OCI-LY1 (cell line): ENCODE results near the gene NAV1.

Source experiments
- H2AFZ ChIP-seq: fragments of 200-600 bp; sonication (generic), shearing (Covaris generic); 2 replicates; pipeline ENCODE4 v1.6.0; 2014; ENCODE audit warnings: antibody characterized with exemption, mild to moderate bottlenecking, low read length
- H3F3A ChIP-seq: fragments of 200-600 bp; sonication (generic), shearing (Covaris generic); 2 replicates; pipeline ENCODE4 v1.6.0; 2014; ENCODE audit warnings: mild to moderate bottlenecking, antibody characterized with exemption, low read length, moderate library complexity; ENCODE audit not compliant: insufficient read depth
- H3K27ac ChIP-seq: fragments of 200-600 bp; sonication (generic); 2 replicates; pipeline ENCODE4 v1.5.1; 2014; ENCODE audit warnings: low read length, mixed run types, mild to moderate bottlenecking, low read depth; ENCODE audit not compliant: poor library complexity, severe bottlenecking
- H3K27me3 ChIP-seq: fragments of 200-600 bp; sonication (generic); 2 replicates; pipeline ENCODE4 v1.6.0; 2014; ENCODE audit warnings: antibody characterized with exemption, mild to moderate bottlenecking, low read length, moderate library complexity; ENCODE audit not compliant: insufficient read depth
- H3K36me3 ChIP-seq: fragments of 200-600 bp; sonication (generic); 2 replicates; pipeline ENCODE4 v1.6.1; 2014; ENCODE audit warnings: mild to moderate bottlenecking, antibody characterized with exemption, low read length, moderate library complexity, mixed read lengths; ENCODE audit not compliant: insufficient read depth
- H3K4me1 ChIP-seq: fragments of 200-600 bp; sonication (generic); 2 replicates; pipeline ENCODE4 v1.5.1; 2014; ENCODE audit warnings: mild to moderate bottlenecking, low read length, moderate library complexity; ENCODE audit not compliant: insufficient read depth, severe bottlenecking
- H3K4me2 ChIP-seq: fragments of 200-600 bp; sonication (generic), shearing (Covaris generic); 2 replicates; pipeline ENCODE4 v1.6.1; 2014; ENCODE audit warnings: low read length
- H3K4me3 ChIP-seq: fragments of 200-600 bp; sonication (generic); 2 replicates; pipeline ENCODE4 v1.5.1; 2014; ENCODE audit warnings: low read length, low read depth, mild to moderate bottlenecking, mixed read lengths; ENCODE audit not compliant: poor library complexity, severe bottlenecking
- H3K79me2 ChIP-seq: fragments of 200-600 bp; shearing (Covaris generic); 2 replicates; pipeline ENCODE4 v1.6.1; 2016; ENCODE audit warnings: mixed run types, low read length, mixed read lengths; ENCODE audit not compliant: insufficient read depth
- H3K9ac ChIP-seq: fragments of 200-600 bp; sonication (generic), shearing (Covaris generic); 2 replicates; pipeline ENCODE4 v1.6.1; 2014; ENCODE audit warnings: mild to moderate bottlenecking, low read length, mixed read lengths
- H3K9me2 ChIP-seq: fragments of 200-600 bp; sonication (generic), shearing (Covaris generic); 2 replicates; pipeline ENCODE4 v1.6.1; 2014; ENCODE audit warnings: low read depth, mild to moderate bottlenecking, low read length, mixed read lengths
- H3K9me3 ChIP-seq: fragments of 200-600 bp; shearing (Covaris generic); 2 replicates; pipeline ENCODE4 v1.6.1; 2014; ENCODE audit warnings: low read length, mixed read lengths
- H4K20me1 ChIP-seq: fragments of 200-600 bp; sonication (generic), shearing (Covaris generic); 2 replicates; pipeline ENCODE4 v1.6.0; 2016; ENCODE audit warnings: mild to moderate bottlenecking, low read length; ENCODE audit not compliant: insufficient read depth
- EZH2 ChIP-seq: fragments of 200-600 bp; sonication (generic), shearing (Covaris generic); IDR thresholded peaks from 2 replicates; pipeline ENCODE4 v1.8.0; 2017; ENCODE audit warnings: borderline replicate concordance, mixed run types, mild to moderate bottlenecking, antibody characterized with exemption, low read length, moderate library complexity, mixed read lengths
- TF ChIP-seq, protein P1 (sequence below): fragments of 200-600 bp; sonication (generic), shearing (Covaris generic); IDR thresholded peaks from 2 replicates; pipeline ENCODE4 v1.5.1; 2017; ENCODE audit warnings: mild to moderate bottlenecking, antibody characterized with exemption, low read length, moderate library complexity, mixed read lengths

Gene NAV1

DNA sequence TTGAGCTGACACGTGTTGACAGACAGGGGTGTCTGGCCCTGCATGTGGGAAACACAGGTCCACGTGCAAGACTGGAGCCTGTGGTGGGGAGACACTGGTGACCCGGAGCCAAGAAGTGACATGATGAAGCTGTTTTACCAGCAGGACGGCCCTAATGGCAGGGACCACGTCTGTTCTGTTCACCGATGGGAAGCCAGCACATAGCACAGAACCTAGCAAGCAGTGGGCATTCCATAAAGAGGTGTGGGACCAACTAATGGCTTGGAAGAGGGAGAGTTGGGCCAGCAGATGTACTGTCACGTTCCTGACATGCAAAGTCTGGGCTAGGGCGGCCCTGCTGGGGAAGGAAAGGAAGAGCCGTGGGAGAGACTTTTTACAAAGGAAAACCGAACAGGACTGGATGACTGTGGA is 15.3 kb downstream of the NAV1 start:
- H3K27me3 ChIP-seq: 0 out of 2 replicates have a peak, but pooled peaks cover 5% of the 10 kb centered on the region
- no peak overlapping the region for H3K4me2 ChIP-seq
- H3K9me2 ChIP-seq: no peaks in the 10 kb centered on the region
- TF ChIP-seq, protein P1, sequence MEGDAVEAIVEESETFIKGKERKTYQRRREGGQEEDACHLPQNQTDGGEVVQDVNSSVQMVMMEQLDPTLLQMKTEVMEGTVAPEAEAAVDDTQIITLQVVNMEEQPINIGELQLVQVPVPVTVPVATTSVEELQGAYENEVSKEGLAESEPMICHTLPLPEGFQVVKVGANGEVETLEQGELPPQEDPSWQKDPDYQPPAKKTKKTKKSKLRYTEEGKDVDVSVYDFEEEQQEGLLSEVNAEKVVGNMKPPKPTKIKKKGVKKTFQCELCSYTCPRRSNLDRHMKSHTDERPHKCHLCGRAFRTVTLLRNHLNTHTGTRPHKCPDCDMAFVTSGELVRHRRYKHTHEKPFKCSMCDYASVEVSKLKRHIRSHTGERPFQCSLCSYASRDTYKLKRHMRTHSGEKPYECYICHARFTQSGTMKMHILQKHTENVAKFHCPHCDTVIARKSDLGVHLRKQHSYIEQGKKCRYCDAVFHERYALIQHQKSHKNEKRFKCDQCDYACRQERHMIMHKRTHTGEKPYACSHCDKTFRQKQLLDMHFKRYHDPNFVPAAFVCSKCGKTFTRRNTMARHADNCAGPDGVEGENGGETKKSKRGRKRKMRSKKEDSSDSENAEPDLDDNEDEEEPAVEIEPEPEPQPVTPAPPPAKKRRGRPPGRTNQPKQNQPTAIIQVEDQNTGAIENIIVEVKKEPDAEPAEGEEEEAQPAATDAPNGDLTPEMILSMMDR: no peak
- TF ChIP-seq EZH2: no peak
- H3K4me1 ChIP-seq: no peaks in the 10 kb centered on the region
- no peaks in the 10 kb centered on the region for H3K36me3 ChIP-seq
- no peaks in the 10 kb centered on the region for H3F3A ChIP-seq
- no peak overlapping the region for H3K9ac ChIP-seq
- H3K4me3 ChIP-seq: no peak overlapping the region
- H2AFZ ChIP-seq: no peak overlapping the region
- H3K27ac ChIP-seq: no peak overlapping the region
- no peaks in the 10 kb centered on the region for H3K9me3 ChIP-seq
- H3K79me2 ChIP-seq: no peaks in the 10 kb centered on the region
- H4K20me1 ChIP-seq: no peaks in the 10 kb centered on the region

GRCh38 chr1:201554789-201555592 is 16.1 kb downstream of the NAV1 start:
- H3K27me3 ChIP-seq: 0 out of 2 replicates have a peak, but pooled peaks cover 5% of the 10 kb centered on the region
- H3K36me3 ChIP-seq: no peaks in the 10 kb centered on the region
- H3K27ac ChIP-seq: no peak overlapping the region
- H3F3A ChIP-seq: no peaks in the 10 kb centered on the region
- H3K9ac ChIP-seq: no peak overlapping the region
- H3K4me3 ChIP-seq: no peak overlapping the region
- H3K9me2 ChIP-seq: no peaks in the 10 kb centered on the region
- no peaks in the 10 kb centered on the region for H3K9me3 ChIP-seq
- TF ChIP-seq, protein P1: no peak
- no peak for TF ChIP-seq EZH2
- no peaks in the 10 kb centered on the region for H4K20me1 ChIP-seq
- no peak overlapping the region for H3K4me2 ChIP-seq
- H3K4me1 ChIP-seq: no peaks in the 10 kb centered on the region
- no peak overlapping the region for H2AFZ ChIP-seq
- H3K79me2 ChIP-seq: no peaks in the 10 kb centered on the region

GRCh38 chr1:201555593-201555945 is 16.6 kb downstream of the NAV1 start:
- Histone ChIP-seq H3K4me2 (no peak overlapping the region), H3K4me3 (no peak overlapping the region), H3K27ac (no peak overlapping the region), H2AFZ (no peak overlapping the region), H3K9ac (no peak overlapping the region), H3K36me3 (no peaks in the 10 kb centered on the region), H3K9me3 (no peaks in the 10 kb centered on the region), H4K20me1 (no peaks in the 10 kb centered on the region), H3K4me1 (no peaks in the 10 kb centered on the region), H3K79me2 (no peaks in the 10 kb centered on the region), H3F3A (no peaks in the 10 kb centered on the region), H3K27me3 (0 out of 2 replicates have a peak, but pooled peaks cover 5% of the 10 kb centered on the region), H3K9me2 (no peaks in the 10 kb centered on the region)
- TF ChIP-seq, protein P1: no peak
- TF ChIP-seq EZH2: no peak
